CD14-positive monocyte (primary cell): Measurements from ENCODE around the gene TSHZ2. TPM values are rescaled to one million over a fixed set of nuclear protein-coding genes. Genes with fewer than 3 reads are reported as not detected.

Experiments
- DNase-seq, 3 donors: peaks; one replicate each; pipeline ENCODE4 v3.0.0-alpha.2; 2011 to 2022
- H2AFZ ChIP-seq: 2 replicates; pipeline ENCODE4 v1.6.0; 2012; ENCODE audit warnings: mild to moderate bottlenecking, low read depth, low read length, inconsistent platforms; ENCODE audit not compliant: insufficient read depth, poor library complexity, severe bottlenecking
- H3K27ac ChIP-seq, 2 donors: 1 replicate in 1 of 2; 2 replicates in 1 of 2; pipeline ENCODE4 v1.5.1; 2012 to 2013; ENCODE audit warnings: low read length in 2 of 2, control low read depth in 1 of 2, inconsistent platforms in 1 of 2, low read depth in 1 of 2, mild to moderate bottlenecking in 1 of 2
- H3K27me3 ChIP-seq, 2 donors: one replicate each; pipeline versions ENCODE4 v1.6.0 to v1.6.1; 2011 to 2013; ENCODE audit warnings: low read length in 2 of 2; ENCODE audit not compliant: control insufficient read depth in 2 of 2, insufficient read depth in 2 of 2
- H3K36me3 ChIP-seq, 2 donors: replicated peaks in 1 of 2; 1 replicate in 1 of 2; 2 replicates in 1 of 2; pipeline versions ENCODE4 v1.5.1 to v1.6.1; 2012 to 2013; ENCODE audit warnings: low read length in 2 of 2, control low read depth in 1 of 2, inconsistent platforms in 1 of 2, mild to moderate bottlenecking in 1 of 2; ENCODE audit not compliant: insufficient read depth in 2 of 2, control insufficient read depth in 1 of 2
- H3K4me1 ChIP-seq, 2 donors: 1 replicate in 1 of 2; 2 replicates in 1 of 2; pipeline versions ENCODE4 v1.5.1 to v1.6.1; 2012 to 2013; ENCODE audit warnings: low read length in 2 of 2, control low read depth in 1 of 2, inconsistent platforms in 1 of 2, mild to moderate bottlenecking in 1 of 2, moderate library complexity in 1 of 2; ENCODE audit not compliant: insufficient read depth in 2 of 2, control insufficient read depth in 1 of 2
- H3K4me2 ChIP-seq: replicated peaks from 2 replicates; pipeline ENCODE3; 2012; ENCODE audit warnings: low read length, moderate library complexity, mild to moderate bottlenecking; ENCODE audit not compliant: poor library complexity, severe bottlenecking; ENCODE audit errors: extremely low read depth
- H3K4me3 ChIP-seq, 3 experiments: fragments of 200-600 bp in 1 of 3; sonication (generic) in 1 of 3; replicated peaks in 1 of 3; 1 replicate in 2 of 3; 2 replicates in 1 of 3; pipeline ENCODE4 v1.5.1; 2011 to 2013; ENCODE audit warnings: low read length in 3 of 3, mild to moderate bottlenecking in 3 of 3, control low read depth in 2 of 3, low read depth in 2 of 3, inconsistent platforms in 1 of 3, moderate library complexity in 1 of 3
- H3K79me2 ChIP-seq: 2 replicates; pipeline ENCODE4 v1.6.0; 2012; ENCODE audit warnings: mild to moderate bottlenecking, control low read depth, inconsistent platforms, low read length, moderate library complexity; ENCODE audit not compliant: insufficient read depth
- H3K9ac ChIP-seq: 2 replicates; pipeline ENCODE4 v1.6.0; 2017; ENCODE audit warnings: low read length, mild to moderate bottlenecking; ENCODE audit not compliant: insufficient read depth, poor library complexity, severe bottlenecking
- H3K9me3 ChIP-seq, 2 donors: replicated peaks in 1 of 2; 1 replicate in 1 of 2; 2 replicates in 1 of 2; pipeline versions ENCODE4 v1.5.1 to v1.6.1; 2012 to 2013; ENCODE audit warnings: low read length in 2 of 2, control low read depth in 1 of 2; ENCODE audit not compliant: control insufficient read depth in 1 of 2, insufficient read depth in 1 of 2
- H4K20me1 ChIP-seq: 2 replicates; pipeline ENCODE4 v1.6.0; 2012; ENCODE audit warnings: mild to moderate bottlenecking, low read length, control low read depth, moderate library complexity; ENCODE audit not compliant: insufficient read depth
- H3K27ac Mint-ChIP-seq, 7 donors: one replicate each; pipeline ENCODE4 v1.8.0; 2020; ENCODE audit warnings: mild to moderate bottlenecking in 7 of 7, mixed read lengths in 7 of 7, moderate library complexity in 6 of 7, inconsistent platforms in 2 of 7
- H3K27me3 Mint-ChIP-seq, 3 donors: one replicate each; pipeline ENCODE4 v1.8.0; 2021 to 2022; ENCODE audit warnings: low read depth in 3 of 3, mild to moderate bottlenecking in 3 of 3, mixed read lengths in 3 of 3, moderate library complexity in 3 of 3, inconsistent platforms in 1 of 3
- H3K36me3 Mint-ChIP-seq, 2 donors: one replicate each; pipeline ENCODE4 v1.8.0; 2020; ENCODE audit warnings: mixed read lengths in 2 of 2, inconsistent platforms in 1 of 2, mild to moderate bottlenecking in 1 of 2
- H3K4me1 Mint-ChIP-seq: one replicate; pipeline ENCODE4 v1.8.0; 2020; ENCODE audit warnings: mild to moderate bottlenecking, mixed read lengths
- H3K4me3 Mint-ChIP-seq, 2 donors: one replicate each; pipeline ENCODE4 v1.8.0; 2020; ENCODE audit warnings: mild to moderate bottlenecking in 2 of 2, mixed read lengths in 2 of 2, moderate library complexity in 1 of 2
- H3K9me3 Mint-ChIP-seq, 7 donors: one replicate each; pipeline ENCODE4 v1.8.0; 2020 to 2022; ENCODE audit warnings: mixed read lengths in 7 of 7, mild to moderate bottlenecking in 6 of 7, moderate library complexity in 6 of 7, inconsistent platforms in 2 of 7
- WGBS: methylation state at CpG from one replicate; pipeline ENCODE4 v1.1.5; 2013; ENCODE audit warnings: missing lambda C conversion rate; ENCODE audit not compliant: insufficient coverage; 5-methylcytosine and 5-hydroxymethylcytosine counted together
- intact Hi-C, 2 donors: fragments of 100-400 bp; cut with micrococcal nuclease; formaldehyde crosslinking; loops; one replicate each; pipeline versions ENCODE4 v1.15.0 to v1.15.1; 2023
- polyA plus RNA-seq, 3 donors: library from polyadenylated mRNA; depleted of rRNA in 1 of 3; unstranded in 2 of 3; stranded (reverse) in 1 of 3; fragments of 300-500 nt in 2 of 3; fragments of >200 nt in 1 of 3; fragmentation: Illumina TruSeq in 2 of 3; gene quantifications; 1 replicate in 2 of 3; 2 replicates in 1 of 3; pipeline ENCODE4 v1.2.3, GENCODE V29; 2012 to 2021
- TF ChIP-seq, protein P1 (sequence below): fragments of 200-600 bp; IDR thresholded peaks from one replicate; pipeline ENCODE4 v1.8.0; 2022; ENCODE audit warnings: antibody characterized with exemption, mild to moderate bottlenecking

The TSHZ2 gene
- polyA plus RNA-seq, 3 donors: not detected

DNA sequence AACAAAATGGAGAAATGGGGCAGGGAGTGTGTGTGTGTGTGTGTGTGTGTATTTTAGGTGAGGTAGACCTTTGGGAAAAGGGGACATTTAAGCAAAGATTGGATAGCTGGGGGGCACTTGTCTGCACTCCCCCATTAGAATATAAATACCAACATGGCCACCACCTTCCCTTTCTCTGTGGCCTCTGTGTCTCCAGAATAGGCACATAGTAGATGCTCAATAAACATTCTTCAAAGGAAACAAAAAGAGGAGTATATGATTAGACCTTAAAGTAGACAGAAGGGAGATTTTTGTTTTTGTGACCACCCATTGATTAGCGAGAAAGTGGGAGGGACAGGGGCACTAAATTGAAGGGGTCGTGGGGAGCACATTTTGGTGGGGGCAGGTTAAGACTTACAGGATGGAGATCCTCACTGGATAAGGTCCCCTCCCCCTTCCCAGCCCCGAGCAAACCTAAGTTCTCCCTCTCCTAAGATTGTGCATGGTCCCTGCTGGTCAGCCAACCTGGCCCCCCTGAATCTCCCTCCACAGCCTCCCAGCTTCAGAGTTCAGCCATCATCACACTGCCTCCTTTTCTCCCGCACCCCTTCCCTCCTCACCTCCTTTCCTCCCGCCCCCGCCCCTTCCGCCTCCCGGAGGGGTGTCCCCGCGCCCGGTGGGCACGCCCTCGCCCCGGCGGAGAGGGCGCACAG lies 514 bp upstream of the TSHZ2 start:
- no peaks in the 10 kb centered on the region for H3K36me3 Mint-ChIP-seq
- Histone ChIP-seq H3K4me2 (no peak overlapping the region), H3K36me3 (no peaks in the 10 kb centered on the region), H3K4me3 (no peak overlapping the region), H4K20me1 (no peaks in the 10 kb centered on the region), H3K9ac (no peak overlapping the region), H3K79me2 (no peaks in the 10 kb centered on the region), H3K4me1 (no peaks in the 10 kb centered on the region), H3K27ac (no peak overlapping the region), H3K9me3 (peaks cover 0 to 5% of the 10 kb centered on the region in 2 donors), H3K27me3 (peaks cover 7 to 39% of the 10 kb centered on the region in 2 donors), H2AFZ (no peak overlapping the region)
- H3K27me3 Mint-ChIP-seq: peaks cover 30 to 55% (median 40%) of the 10 kb centered on the region in 3 donors
- H3K4me3 Mint-ChIP-seq: peak overlapping the region in 1 of 2 donors; percentile 73
- H3K9me3 Mint-ChIP-seq: peaks cover 0 to 9% (median 4%) of the 10 kb centered on the region in 7 donors
- H3K4me1 Mint-ChIP-seq: no peaks in the 10 kb centered on the region
- no peak for DNase-seq
- WGBS: 4% methylated on average over 4 of the region's 16 CpGs
- intact Hi-C loops: no loop called here
- TF ChIP-seq, protein P1, sequence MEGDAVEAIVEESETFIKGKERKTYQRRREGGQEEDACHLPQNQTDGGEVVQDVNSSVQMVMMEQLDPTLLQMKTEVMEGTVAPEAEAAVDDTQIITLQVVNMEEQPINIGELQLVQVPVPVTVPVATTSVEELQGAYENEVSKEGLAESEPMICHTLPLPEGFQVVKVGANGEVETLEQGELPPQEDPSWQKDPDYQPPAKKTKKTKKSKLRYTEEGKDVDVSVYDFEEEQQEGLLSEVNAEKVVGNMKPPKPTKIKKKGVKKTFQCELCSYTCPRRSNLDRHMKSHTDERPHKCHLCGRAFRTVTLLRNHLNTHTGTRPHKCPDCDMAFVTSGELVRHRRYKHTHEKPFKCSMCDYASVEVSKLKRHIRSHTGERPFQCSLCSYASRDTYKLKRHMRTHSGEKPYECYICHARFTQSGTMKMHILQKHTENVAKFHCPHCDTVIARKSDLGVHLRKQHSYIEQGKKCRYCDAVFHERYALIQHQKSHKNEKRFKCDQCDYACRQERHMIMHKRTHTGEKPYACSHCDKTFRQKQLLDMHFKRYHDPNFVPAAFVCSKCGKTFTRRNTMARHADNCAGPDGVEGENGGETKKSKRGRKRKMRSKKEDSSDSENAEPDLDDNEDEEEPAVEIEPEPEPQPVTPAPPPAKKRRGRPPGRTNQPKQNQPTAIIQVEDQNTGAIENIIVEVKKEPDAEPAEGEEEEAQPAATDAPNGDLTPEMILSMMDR: no peak
- H3K27ac Mint-ChIP-seq: no peak overlapping the region

DNA sequence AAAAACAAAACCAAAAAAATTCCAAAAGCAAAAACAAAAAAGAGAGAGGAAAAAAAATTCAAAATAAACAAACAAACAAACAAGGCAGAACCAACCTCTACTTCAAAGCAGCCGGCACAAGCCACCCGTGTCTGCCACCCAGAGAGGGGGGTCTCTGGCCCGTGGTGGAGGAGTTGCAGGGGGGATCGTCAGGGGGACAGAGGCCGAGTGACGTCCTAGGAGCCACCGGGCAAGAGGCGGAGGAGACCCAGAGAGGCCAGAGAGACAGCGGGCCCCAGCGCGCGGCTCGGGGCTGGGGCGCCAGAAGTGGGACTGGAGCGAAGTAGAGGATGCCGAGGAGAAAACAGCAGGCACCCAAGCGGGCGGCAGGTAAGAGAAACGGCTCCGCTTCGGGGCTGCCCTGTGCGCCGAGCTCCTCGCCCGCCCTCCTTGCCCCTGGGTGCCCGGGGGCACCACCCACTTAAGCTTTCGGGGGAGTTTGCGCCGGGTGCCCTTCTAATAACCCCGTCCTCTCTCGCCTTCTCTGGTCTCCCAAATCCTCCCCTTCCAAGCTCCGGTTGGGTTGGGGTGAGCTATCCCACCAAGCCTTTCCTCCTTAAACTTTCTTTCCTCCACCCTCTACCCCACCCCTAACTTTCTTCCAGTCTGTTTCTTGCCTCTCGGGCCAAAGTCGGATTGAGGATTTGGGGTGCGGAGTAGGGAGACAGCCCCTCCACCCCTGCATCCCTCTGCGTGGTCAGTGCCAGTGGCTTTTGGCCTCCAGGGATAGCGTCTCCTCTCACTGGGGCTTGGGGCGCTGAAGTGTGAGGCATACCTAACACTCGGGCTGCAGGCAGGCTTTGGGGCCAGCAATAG lies 1.0 kb downstream of the TSHZ2 start:
- Mint-ChIP-seq H3K27ac (peak overlapping the region in 1 of 7 donors; percentile 33), H3K9me3 (peaks cover 0 to 8% (median 4%) of the 10 kb centered on the region in 7 donors), H3K4me1 (no peaks in the 10 kb centered on the region), H3K4me3 (peak overlapping the region; percentile 37 to 77), H3K36me3 (no peaks in the 10 kb centered on the region), H3K27me3 (peaks cover 32 to 57% (median 45%) of the 10 kb centered on the region in 3 donors)
- intact Hi-C loops: no loop called here
- no peak overlapping the region for H3K27ac ChIP-seq
- no peaks in the 10 kb centered on the region for H3K79me2 ChIP-seq
- no peak overlapping the region for H3K4me2 ChIP-seq
- H3K9me3 ChIP-seq: peaks cover 0 to 5% of the 10 kb centered on the region in 2 donors
- no peak overlapping the region for H3K4me3 ChIP-seq
- WGBS: 1% methylated on average over 23 of the region's 39 CpGs
- no peaks in the 10 kb centered on the region for H3K36me3 ChIP-seq
- H4K20me1 ChIP-seq: no peaks in the 10 kb centered on the region
- peaks cover 7 to 39% of the 10 kb centered on the region in 2 donors for H3K27me3 ChIP-seq
- H3K9ac ChIP-seq: no peak overlapping the region
- no peak for DNase-seq
- H3K4me1 ChIP-seq: no peaks in the 10 kb centered on the region
- no peak overlapping the region for H2AFZ ChIP-seq
- TF ChIP-seq, protein P1: no peak
